Adrenal gland (tissue), 5 donors: Measurements from ENCODE around the gene CRISPLD2.

ENCODE experiments used
- CTCF ChIP-seq, 6 experiments: fragments of 450-650 bp in 4 of 6; fragments of 200-600 bp in 2 of 6; sonication (generic) in 1 of 6; IDR thresholded peaks; 1 replicate in 5 of 6; 2 replicates in 1 of 6; pipeline versions ENCODE4 v1.5.1 to v1.8.0; 2016 to 2021; ENCODE audit warnings: antibody characterized with exemption in 6 of 6, mild to moderate bottlenecking in 2 of 6, moderate library complexity in 1 of 6
- POLR2A ChIP-seq, 2 donors: fragments of 450-650 bp; IDR thresholded peaks; one replicate each; pipeline ENCODE4 v1.6.1; 2017; ENCODE audit warnings: antibody characterized with exemption in 2 of 2, mild to moderate bottlenecking in 2 of 2, moderate library complexity in 1 of 2
- donor health status: DM: no; HTN: no; CAD: no.

GRCh38 chr16:84886497-84887090 is 66.8 kb downstream of the CRISPLD2 start:
- TF ChIP-seq CTCF (IDR thresholded peaks at IDR 0.05) (no peak), POLR2A (IDR thresholded peaks at IDR 0.05) (no peak)
